T-helper 2 cell treated with Interferon-gamma antibody and Interleukin-4, amounts not matched to agents 100 ng/mL and 5 ng/mL, for 36 hours (primary cell): Measurements from ENCODE around the gene TPT1. TPM values are rescaled to one million over a fixed set of nuclear protein-coding genes. Genes with fewer than 3 reads are reported as not detected.

Experiments used
- intact Hi-C: fragments of 100-400 bp; cut with micrococcal nuclease; formaldehyde crosslinking; loops from one replicate; pipeline ENCODE4 v1.15.1; 2023
- total RNA-seq: library from RNA; stranded (reverse); gene quantifications from 2 replicates; pipeline ENCODE4 v1.2.3, GENCODE V29; 2022

TPT1 gene
- total RNA-seq, 1 donor from 2014 or later = 3,931 TPM

DNA sequence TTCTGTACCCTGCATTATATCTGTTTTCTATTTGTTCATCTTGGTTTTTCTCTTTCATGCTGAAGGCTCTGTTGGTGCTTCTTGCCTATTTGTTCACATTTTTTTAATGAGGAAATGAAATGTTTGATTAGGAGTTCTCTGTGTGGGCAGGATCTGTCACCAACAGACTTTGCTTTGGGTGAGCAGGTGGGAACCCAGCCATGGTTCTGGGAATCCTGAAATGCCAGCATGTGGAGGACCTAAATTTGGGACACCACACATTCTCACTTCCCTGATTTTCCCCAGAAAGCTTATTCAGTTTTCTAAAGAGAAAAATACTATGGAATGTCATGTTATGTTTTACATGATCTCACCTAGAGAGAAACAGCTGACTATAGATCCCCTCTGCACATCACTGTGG lies 34.0 kb downstream of the TPT1 start:
- intact Hi-C loops = loop anchor here (10.0 kb wide), 2 partner anchors 182 to 1402 kb away; partner anchors contain the start of gene GTF2F2

DNA sequence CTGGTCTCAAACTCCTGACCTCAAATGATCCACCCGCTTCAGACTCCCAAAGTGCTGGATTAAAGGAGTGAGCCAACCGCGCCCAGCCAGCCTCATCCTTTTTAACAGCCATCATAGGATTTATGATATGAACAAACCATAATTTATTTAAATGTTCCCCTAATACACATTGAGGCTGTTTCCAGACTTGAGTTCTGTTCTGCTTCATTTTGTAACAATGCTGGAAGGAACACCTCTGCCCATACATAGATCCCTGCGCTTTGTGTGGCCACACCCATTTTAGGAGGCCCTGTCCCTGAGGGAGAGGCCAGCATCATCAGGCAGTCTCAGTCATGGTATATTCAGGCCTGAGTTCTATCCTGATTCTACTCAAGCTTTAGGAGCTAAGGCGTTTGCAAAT lies 35.9 kb downstream of the TPT1 start:
- intact Hi-C loops = loop anchor here (10.0 kb wide), 2 partner anchors 180 to 1400 kb away; partner anchors contain the start of gene GTF2F2

DNA sequence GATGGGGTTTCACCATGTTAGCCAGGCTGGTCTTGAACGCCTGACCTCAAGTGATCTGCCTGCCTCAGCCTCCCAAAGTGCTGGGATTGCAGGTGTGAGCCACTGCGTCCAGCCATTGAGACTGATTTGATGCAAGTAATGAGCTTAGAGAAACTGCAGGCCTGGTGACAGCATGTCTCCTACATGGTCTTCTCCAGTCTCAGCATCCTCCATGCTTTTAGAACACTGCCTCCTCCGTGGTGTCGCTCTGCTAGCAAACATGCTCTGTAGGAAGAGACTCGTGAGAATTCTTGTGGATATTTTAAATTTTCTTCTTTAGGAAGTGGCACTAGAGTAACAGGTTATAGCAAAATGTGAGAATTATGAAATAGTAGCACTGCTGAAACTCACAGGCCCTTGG lies 37.1 kb downstream of the TPT1 start:
- intact Hi-C loops = loop anchor here (10.0 kb wide), 2 partner anchors 179 to 1399 kb away; partner anchors contain the start of gene GTF2F2

DNA sequence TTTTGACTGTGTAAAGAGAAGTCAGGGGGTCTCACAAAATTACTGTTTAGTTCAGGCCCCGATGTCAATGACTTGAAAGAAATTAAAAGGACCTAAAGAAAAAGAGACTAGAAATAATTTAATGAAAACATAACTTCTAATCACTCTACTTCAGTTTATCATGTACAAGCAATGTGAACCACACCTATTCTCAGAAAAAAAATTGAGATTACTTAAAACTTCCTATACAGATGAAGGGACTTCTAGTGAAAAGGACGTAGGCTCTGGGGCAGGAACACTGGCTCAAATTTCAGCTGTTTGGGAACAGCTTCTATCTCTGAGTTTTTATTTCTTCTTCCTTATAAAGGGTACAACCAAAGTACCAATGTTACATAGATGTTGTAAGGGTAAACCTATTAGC lies 38.0 kb downstream of the TPT1 start:
- intact Hi-C loops = loop anchor here (10.0 kb wide), 2 partner anchors 178 to 1398 kb away; partner anchors contain the start of gene GTF2F2

DNA sequence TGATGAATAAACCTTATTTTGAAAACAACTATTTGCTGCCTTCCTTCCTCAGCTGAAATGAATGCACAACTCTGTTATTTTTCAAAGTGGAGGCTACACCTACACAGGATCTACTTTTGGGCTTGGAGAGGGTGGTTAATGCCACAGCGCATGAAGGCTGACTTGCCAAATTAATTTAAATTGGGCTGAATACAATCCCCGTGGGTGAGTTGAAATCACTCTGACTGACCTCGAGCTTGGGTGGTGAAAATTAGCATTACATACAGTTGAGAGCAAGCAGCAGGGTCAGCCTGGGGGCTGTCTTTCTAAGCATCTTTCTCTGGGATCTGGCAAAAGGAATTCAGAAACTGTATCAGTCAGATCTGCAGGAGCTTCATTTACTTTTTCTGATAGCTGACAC lies 38.5 kb downstream of the TPT1 start:
- intact Hi-C loops = loop anchor here (10.0 kb wide), 2 partner anchors 178 to 1398 kb away; partner anchors contain the start of gene GTF2F2

DNA sequence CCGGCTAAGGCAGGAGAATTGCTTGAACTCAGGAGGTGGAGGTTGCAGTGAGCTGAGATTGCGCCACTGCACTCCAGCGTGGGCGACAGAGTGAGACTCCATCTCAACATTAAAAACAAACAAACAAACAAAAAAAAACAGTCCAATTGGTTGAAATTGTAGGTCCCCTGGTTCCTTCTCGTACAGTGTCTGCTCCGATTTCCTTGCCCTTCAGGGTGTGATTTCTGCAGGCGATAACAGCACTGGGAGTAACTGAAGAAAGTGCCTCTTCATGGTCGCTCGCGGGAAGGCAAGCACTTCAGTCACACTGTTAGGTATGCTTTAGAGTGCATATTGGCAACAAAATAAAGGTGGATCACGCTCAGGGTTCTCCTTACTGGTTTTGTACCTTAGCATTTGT lies 39.7 kb downstream of the TPT1 start:
- intact Hi-C loops = loop anchor here (10.0 kb wide), 2 partner anchors 176 to 1396 kb away; partner anchors contain the start of gene GTF2F2

DNA sequence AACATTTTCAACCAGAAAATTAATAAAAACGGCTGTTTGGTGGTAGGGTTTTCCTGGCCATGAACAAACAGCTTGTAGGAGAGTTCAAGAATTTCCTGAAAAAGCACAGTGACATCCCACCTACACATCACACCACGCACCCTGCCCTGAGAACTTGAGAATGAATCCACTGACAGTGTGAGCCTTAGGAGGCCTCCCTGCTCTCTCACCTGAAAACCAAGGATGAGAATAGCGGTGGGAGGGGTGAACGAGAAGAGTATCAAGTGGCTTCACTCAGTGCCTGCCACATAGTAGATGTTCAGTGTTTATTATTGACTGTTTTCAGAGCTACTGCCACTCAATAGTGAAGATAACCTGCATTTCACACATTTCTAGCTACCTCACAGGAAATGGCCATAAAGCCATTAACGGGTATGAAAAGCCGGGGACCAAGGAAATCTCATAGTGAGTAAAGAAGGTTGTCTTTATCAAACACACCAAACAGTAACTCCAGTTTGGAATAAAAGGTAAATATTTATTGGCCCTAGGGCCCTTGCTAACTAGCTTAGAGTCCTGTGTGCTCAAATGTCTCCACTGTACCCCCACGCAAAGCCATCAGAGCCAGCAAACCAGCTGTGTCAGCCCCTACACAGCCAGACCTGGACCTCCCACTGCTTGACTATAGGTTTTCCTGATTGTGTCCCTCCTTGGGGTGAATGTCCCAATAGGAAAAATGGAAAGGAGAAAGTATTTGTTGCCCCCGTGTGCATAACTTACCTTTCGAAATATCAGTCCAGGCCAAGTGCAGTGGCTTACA lies 40.6 kb downstream of the TPT1 start:
- intact Hi-C loops = loop anchor here (10.0 kb wide), 2 partner anchors 176 to 1396 kb away; partner anchors contain the start of gene GTF2F2

DNA sequence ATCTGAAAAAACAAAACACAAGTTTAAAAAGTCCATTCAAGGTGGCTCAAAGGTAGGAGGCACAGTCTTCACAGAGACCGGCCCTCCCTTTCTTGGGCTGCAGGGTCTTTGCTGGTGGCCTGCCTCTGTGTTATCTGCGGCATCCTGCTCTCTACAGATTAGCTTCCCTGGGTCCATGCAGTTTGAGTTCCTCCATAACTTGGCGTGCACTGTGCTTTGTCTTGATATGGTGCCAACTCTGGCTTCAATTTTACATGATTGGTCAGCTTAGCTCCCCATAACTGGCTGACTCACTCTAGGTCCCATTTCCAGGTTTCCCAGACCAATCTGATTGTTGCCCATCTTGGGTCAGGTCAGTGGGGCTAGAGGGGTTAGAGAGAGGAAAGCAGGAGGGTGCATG lies 41.8 kb downstream of the TPT1 start:
- intact Hi-C loops = loop anchor here (5.0 kb wide), 1 partner anchor 722 kb away; the partner anchor contains the start of gene TSC22D1

DNA sequence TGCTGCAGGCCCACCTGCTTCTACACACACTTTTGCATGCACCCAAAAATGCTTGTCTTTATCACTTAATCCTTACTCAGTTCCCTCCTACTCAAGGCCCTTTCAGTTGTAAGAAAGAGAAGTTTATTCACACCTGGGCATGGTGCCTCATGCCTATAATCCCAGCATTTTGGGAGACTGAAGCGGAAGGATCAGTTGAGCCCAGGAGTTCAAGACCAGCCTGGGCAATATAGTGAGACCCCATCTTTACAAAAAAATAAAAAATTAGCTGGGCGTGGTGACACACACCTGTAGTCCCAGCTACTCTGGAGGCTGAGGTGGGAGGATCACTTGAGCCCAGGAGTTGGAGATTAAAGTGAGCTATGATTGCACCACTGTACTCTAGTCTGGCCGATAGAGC lies 42.4 kb downstream of the TPT1 start:
- intact Hi-C loops = loop anchor here (5.0 kb wide), 1 partner anchor 721 kb away; the partner anchor contains the start of gene TSC22D1

DNA sequence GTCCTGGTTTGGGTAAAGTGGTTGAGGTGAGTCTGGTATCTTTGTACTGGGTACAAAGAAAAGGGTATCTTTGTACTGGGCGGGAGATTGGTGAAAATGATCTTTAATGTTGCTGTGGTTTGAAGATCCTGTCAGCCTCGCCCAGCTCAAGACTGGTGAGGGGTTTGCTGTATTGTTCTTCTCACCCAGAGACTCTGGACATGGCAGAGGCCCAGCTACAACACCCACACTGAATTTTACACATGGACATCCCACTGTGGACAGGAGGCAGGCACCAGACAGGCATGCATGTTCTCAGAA lies 42.8 kb downstream of the TPT1 start:
- intact Hi-C loops = loop anchor here (5.0 kb wide), 1 partner anchor 721 kb away; the partner anchor contains the start of gene TSC22D1

DNA sequence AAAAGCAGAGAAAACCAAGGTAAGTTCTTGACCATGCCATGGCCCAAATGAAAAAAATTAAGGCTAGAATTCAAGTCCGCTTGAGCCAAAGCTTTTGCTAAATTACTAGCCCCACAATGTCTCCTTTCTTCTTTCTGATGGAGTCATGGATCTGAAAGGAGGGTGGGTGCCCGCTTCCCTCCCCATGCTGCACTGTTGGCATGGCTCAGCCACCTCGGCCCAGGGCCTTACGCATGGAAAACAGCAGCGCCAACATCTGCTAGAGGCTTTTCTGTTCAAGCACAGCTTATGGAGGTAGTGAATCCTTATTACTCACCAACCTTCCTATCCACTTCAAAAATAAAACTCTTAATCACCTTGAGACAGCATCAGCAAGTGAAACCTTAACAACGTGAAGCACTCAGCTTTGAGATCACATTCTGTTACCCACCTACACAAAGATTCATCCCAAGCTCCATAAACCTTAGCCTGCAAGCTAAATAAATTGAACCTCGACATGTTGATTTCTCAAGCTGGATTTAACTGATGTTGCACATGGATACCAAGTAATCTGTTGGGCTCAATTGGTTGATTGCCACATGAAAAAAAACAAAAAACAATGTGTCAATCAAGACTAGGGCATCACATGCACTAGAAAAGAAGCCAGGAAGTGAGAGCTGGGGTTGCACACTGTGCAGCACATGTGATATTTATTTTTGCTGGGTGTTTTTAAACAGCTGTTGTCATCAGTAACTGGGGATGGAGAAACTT lies 43.4 kb downstream of the TPT1 start:
- intact Hi-C loops = loop anchor here (5.0 kb wide), 1 partner anchor 720 kb away; the partner anchor contains the start of gene TSC22D1

DNA sequence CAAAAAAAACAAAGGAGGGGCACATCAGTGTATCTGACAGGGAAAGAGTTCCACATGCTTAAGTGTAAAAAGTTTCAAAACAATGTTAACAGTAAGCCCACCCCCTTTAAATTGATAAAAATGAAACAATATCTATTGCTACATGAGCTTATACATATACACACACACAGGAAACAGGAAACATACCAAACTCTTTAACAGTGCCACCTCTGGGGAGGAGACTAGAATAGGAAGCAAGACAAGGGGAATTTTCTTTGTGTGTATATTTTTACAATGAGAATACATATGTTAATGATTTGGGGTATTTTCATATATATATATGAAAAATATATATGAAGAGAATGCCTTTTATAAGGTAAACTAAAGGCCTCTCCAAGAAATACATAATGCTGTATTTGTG lies 44.7 kb downstream of the TPT1 start:
- intact Hi-C loops = loop anchor here (5.0 kb wide), 1 partner anchor 719 kb away; the partner anchor contains the start of gene TSC22D1

DNA sequence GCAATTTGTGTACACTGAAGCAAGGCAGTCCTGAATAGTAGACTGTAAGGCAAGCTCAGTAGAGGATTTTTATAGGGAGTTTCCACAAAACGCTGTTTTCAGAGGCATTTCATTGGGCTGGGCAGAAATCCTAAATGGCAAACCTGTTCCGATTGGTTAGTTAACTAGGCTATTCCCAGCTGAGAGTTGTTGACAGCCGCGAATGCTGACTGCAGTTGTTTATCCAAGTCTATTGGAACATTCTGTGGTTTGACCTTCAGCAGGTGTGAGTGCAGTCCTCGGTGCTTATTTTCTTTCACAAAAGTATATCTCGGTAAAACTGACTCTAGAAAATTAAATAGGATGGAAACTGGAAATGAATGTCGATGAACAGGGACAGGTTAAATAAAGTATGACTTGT lies 45.4 kb downstream of the TPT1 start:
- intact Hi-C loops = loop anchor here (5.0 kb wide), 1 partner anchor 718 kb away; the partner anchor contains the start of gene TSC22D1

DNA sequence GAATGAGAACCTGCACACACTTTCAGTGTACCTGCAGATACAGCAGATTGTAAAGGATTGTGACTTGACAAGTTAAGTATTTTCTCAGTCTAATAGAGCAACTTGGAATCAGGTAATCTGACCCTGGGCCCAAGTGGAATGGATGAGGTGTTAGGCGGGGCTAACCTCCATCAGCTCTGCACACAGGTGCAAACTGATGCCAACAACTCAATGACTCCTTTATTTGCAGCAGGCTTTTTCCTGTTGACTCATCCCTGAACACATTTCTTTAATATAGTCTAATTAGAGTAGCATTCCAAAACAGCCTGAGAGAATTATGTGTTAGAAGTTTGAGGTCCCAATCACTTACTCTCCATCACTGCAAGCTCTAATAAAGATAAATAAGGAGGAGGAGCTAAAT lies 48.8 kb downstream of the TPT1 start:
- intact Hi-C loops = no loop called here

DNA sequence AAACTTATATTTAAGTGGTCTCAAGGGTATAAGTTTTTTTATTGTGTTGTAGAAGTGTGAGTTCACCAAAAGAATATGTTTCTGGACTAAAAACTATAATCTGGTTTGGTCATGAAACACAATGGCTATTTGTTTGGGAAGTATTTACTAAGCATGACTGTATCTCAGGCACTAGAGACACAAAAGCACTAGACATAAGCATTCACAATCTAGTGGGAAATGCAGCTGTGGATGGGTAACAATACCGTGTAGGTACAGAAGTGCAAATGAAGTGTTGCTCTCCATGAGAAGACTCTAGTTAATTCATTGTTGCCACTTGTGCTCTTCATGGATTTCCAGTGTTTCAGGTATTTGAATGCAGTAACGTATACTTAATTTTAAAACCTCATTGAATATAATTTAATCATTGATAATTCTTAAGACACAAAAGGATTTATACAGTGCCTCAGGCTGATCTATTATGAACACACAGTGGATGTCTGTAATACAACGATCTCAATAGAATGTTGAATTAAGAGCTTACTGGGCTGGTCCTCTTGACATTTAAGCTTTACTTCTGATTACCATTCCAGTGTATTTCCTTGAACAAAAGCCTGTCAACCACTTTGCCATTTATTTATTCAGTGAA lies 50.9 kb downstream of the TPT1 start:
- intact Hi-C loops = no loop called here

Other genes starting within 250 kb of the TPT1 start
- 19.9 and 21.8 TPM in 2 replicates for gene GTF2F2, start 220.7 kb downstream of the TPT1 start, total RNA-seq
- not detected in 2 replicates for gene KCTD4, start 140.1 kb downstream of the TPT1 start, total RNA-seq
- 18.7 and 18.9 TPM in 2 replicates for gene SLC25A30, start 77.2 kb upstream of the TPT1 start, total RNA-seq
- gene COG3, start 123.8 kb upstream of the TPT1 start, total RNA-seq = 29.1 and 31.5 TPM in 2 replicates